ENCODE data around the gene TOR1A. TPM values are rescaled to one million over a fixed set of nuclear protein-coding genes. Genes with fewer than 3 reads are reported as not detected.

The TOR1A gene
- polyA plus RNA-seq, 2 of the 4 experiments (the other 2 are of a cell fraction): 54.0 to 74.9 TPM

DNA sequence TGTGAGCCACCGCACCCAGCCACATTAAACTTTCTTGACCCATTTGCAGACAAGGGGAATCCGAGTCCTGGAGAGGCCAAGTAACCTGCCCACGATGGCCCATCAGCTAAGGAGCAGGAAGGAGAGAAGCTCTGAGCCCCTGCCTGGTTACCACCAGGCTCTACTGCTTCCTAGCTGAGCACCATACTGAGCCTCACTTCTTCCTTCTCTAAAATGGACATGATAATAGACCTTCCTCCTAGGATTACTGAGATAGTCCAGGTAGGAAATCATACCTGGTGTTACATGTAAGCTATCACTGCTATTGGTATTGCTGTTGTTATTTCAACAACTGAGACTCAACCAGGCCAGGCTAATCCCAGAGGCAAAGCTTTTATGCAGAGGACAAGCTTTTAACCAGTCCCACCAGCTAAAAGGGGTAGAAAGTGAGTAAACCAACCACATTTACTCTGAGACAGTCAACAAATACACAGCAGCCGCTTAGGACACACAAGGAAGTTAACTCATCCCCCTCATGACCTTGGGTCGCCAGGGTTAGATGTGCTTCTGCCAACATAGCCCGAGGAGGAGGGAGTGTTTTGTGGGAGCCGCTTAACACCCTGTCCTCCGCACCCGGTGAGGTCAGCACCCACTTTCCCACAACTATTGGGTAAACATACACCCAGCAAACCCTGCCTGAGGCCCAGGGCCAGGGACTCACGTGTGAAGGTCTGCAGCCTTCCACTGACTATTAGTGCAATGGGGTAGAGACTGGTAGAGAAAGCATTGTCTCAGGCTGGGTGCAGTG is 50.5 kb downstream of the TOR1A start (continued):
- TF ChIP-seq SREBF2 (IDR thresholded peaks at IDR 0.05) (no peak), SMC3 (IDR thresholded peaks at IDR 0.05) (0 out of 3 replicates have a peak, but pooled peaks have one; percentile 26), ATOH8 (CRISPR knock-in tag; IDR thresholded peaks at IDR 0.05; ENCODE audit: low read depth) (no peak), NPAS2 (CRISPR knock-in tag; IDR thresholded peaks at IDR 0.05; ENCODE audit: borderline replicate concordance) (no peak), E2F6 (IDR thresholded peaks at IDR 0.05; ENCODE audit: borderline replicate concordance, low read depth) (no peak), FOSB (CRISPR knock-in tag; IDR thresholded peaks at IDR 0.05) (no peak), CHD2 (IDR thresholded peaks at IDR 0.05; ENCODE audit: low read length, partially characterized antibody) (no peak), BHLHE40 (IDR thresholded peaks at IDR 0.05; ENCODE audit: low read depth, low read length) (peak; percentile 69; the same call in 1 of the 2 replicates), BCL3 (IDR thresholded peaks at IDR 0.05) (peak; percentile 44; the same call in 1 of the 3 replicates), ZC3H11A (IDR thresholded peaks at IDR 0.05) (no peak), ZNF302 (CRISPR knock-in tag; IDR thresholded peaks at IDR 0.05) (no peak), RAD21 (conservative IDR thresholded peaks at IDR 0.05 in 1 of 2, IDR thresholded peaks at IDR 0.05 in 1 of 2) (no peak; a peak in 1 of 5 replicates)
- TF ChIP-seq, protein P1, sequence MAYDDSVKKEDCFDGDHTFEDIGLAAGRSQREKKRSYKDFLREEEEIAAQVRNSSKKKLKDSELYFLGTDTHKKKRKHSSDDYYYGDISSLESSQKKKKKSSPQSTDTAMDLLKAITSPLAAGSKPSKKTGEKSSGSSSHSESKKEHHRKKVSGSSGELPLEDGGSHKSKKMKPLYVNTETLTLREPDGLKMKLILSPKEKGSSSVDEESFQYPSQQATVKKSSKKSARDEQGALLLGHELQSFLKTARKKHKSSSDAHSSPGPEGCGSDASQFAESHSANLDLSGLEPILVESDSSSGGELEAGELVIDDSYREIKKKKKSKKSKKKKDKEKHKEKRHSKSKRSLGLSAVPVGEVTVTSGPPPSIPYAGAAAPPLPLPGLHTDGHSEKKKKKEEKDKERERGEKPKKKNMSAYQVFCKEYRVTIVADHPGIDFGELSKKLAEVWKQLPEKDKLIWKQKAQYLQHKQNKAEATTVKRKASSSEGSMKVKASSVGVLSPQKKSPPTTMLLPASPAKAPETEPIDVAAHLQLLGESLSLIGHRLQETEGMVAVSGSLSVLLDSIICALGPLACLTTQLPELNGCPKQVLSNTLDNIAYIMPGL (CRISPR knock-in tag; IDR thresholded peaks at IDR 0.05; ENCODE audit: borderline replicate concordance): no peak

DNA sequence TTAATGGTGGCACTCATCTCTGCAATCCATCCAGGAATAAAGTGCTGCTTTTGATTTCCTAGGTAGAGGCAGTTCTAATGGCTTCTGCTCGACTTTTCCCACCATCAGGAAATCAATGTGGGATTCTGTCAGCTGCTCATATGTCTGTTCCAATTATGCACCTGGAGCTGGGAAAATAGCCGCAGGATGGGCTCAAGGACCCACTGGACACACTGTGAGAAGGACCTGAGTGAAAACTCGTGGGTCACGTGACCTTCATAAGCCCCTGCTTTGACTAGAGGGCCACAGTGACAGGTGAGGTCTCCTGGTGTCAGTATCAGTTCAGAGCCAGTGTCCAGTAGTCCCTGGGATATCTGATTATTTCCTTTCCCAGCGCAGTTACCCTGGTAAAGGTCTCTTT is 53.2 kb downstream of the TOR1A start:
- Histone ChIP-seq H3K4me1 (peaks cover 35% of the 10 kb centered on the region), H3K4me2 (no peak overlapping the region), H3K4me3 (no peak overlapping the region), H3K9me3 (no peaks in the 10 kb centered on the region), H3K27ac (peak overlapping the region in 1 of 2 experiments; percentile 20; a peak in 2 of 6 replicates)
- CTCF ChIA-PET: interaction anchor here (1.0 to 5.1 kb wide), 4 partner anchors 11 to 33 kb away, joined by 3 to 37 read pairs (median 8); no protein-coding TSS in a partner anchor
- POLR2A ChIA-PET: no interaction called here
- no peak for DNase-seq (ENCODE audit: low read depth in 1 of 2, low spot score in 1 of 2)
- 75% methylated on average over 5 of the region's 5 CpGs for WGBS (ENCODE audit: missing lambda C conversion rate)
- TF ChIP-seq CBX8 (IDR thresholded peaks at IDR 0.05): no peak
- TF ChIP-seq ZC3H11A (IDR thresholded peaks at IDR 0.05): no peak
- TF ChIP-seq TP53 (CRISPR knock-in tag; IDR thresholded peaks at IDR 0.05): no peak
- TF ChIP-seq FOXS1 (CRISPR knock-in tag; IDR thresholded peaks at IDR 0.05): no peak
- no peak for TF ChIP-seq E2F6 (IDR thresholded peaks at IDR 0.05; ENCODE audit: borderline replicate concordance, low read depth)
- TF ChIP-seq POLR2AphosphoS2 (conservative IDR thresholded peaks at IDR 0.05; ENCODE audit: low read length): no peak
- TF ChIP-seq HOXA7 (CRISPR knock-in tag; IDR thresholded peaks at IDR 0.05): no peak
- TF ChIP-seq ZFP36 (IDR thresholded peaks at IDR 0.05; ENCODE audit: borderline replicate concordance, partially characterized antibody): no peak
- TF ChIP-seq KDM5A (IDR thresholded peaks at IDR 0.05): no peak
- TF ChIP-seq BCL3 (IDR thresholded peaks at IDR 0.05): no peak
- TF ChIP-seq KDM1A (IDR thresholded peaks at IDR 0.05; ENCODE audit: low read depth): no peak
- no peak for TF ChIP-seq HEYL (CRISPR knock-in tag; IDR thresholded peaks at IDR 0.05)
- no peak for ATAC-seq
- FAIRE-seq: no peak

Data from A549 (cell line).